HCT116 (cell line): ENCODE data around the gene RBM47. TPM values are rescaled to one million over a fixed set of nuclear protein-coding genes. Genes with fewer than 3 reads are reported as not detected.

Source experiments
- ATAC-seq: fragments of 200-7000 bp; cut with Tn5 transposase; 2 replicates; pipeline ENCODE4 v1.9.1; 2020; ENCODE audit warnings: mild to moderate bottlenecking, moderate library complexity
- BruUV-seq: library from RNA; stranded (reverse); fragments of 400-500 nt; replicated peaks from 2 replicates; lab custom pipeline; 2021; lab: Mats Ljungman, UMichigan
- CTCF ChIA-PET: fragments of 300-600 bp; sonication (Branson Sonifier 250); formaldehyde crosslinking; loops from one replicate; lab custom pipeline; 2021; ENCODE audit warnings: antibody characterized with exemption; lab: Charles Lee
- POLR2A ChIA-PET: fragments of 300-600, 350-600 bp; sonication (Branson Sonifier 250); formaldehyde crosslinking; loops from one replicate; lab custom pipeline; 2021; ENCODE audit warnings: antibody characterized with exemption; lab: Charles Lee
- RAD21 ChIA-PET, 2 experiments: fragments of 300-600 bp; sonication (Branson Sonifier 250); formaldehyde crosslinking; loops; one replicate each; lab custom pipeline; 2023; ENCODE audit warnings: low total read pairs in 2 of 2; ENCODE audit not compliant: uncharacterized antibody in 2 of 2, unreplicated experiment in 2 of 2, low non-redundant PET in 1 of 2; lab: Charles Lee
- DNase-seq: peaks from one replicate; pipeline ENCODE4 v3.0.0-alpha.2; 2010; ENCODE audit warnings: low read depth, low spot score
- H2AFZ ChIP-seq: fragments of 200-600 bp; shearing (Covaris generic), sonication (generic); 2 replicates; pipeline ENCODE4 v1.6.1; 2017; ENCODE audit warnings: low read depth, mixed run types, mixed read lengths, antibody characterized with exemption, low read length; ENCODE audit not compliant: poor library complexity, severe bottlenecking
- H3K27ac ChIP-seq: 2 replicates; pipeline ENCODE4 v1.5.1; 2012; ENCODE audit warnings: low read depth, low read length
- H3K27me3 ChIP-seq: fragments of 200-600 bp; sonication (generic); 2 replicates; pipeline ENCODE4 v1.6.1; 2016; ENCODE audit warnings: mixed run types, low read length, mixed read lengths; ENCODE audit not compliant: insufficient read depth
- H3K36me3 ChIP-seq, 2 experiments: fragments of 200-500 bp in 1 of 2; fragments of 200-600 bp in 1 of 2; sonication (Bioruptor generic) in 1 of 2; sonication (generic) in 1 of 2; 2 replicates each; pipeline versions ENCODE4 v1.5.1 to v1.6.1; 2014 to 2016; ENCODE audit warnings: low read length in 2 of 2, inconsistent platforms in 1 of 2, mixed read lengths in 1 of 2, mixed run types in 1 of 2; ENCODE audit not compliant: insufficient read depth in 2 of 2, control insufficient read depth in 1 of 2
- H3K4me1 ChIP-seq, 2 experiments: fragments of 200-600 bp in 1 of 2; sonication (generic) in 1 of 2; 2 replicates each; pipeline versions ENCODE4 v1.5.1 to v1.6.1; 2012 to 2017; ENCODE audit warnings: low read length in 2 of 2, inconsistent platforms in 1 of 2, mild to moderate bottlenecking in 1 of 2, mixed read lengths in 1 of 2, mixed run types in 1 of 2, moderate library complexity in 1 of 2; ENCODE audit not compliant: insufficient read depth in 2 of 2, control insufficient read depth in 1 of 2
- H3K4me2 ChIP-seq: fragments of 200-600 bp; sonication (generic); 2 replicates; pipeline ENCODE4 v1.6.1; 2017; ENCODE audit warnings: mixed run types, low read length, mixed read lengths
- H3K4me3 ChIP-seq, 2 experiments: fragments of 200-600 bp in 1 of 2; sonication (generic) in 1 of 2; replicated peaks in 1 of 2; 2 replicates each; pipeline ENCODE4 v1.5.1; 2011 to 2016; ENCODE audit warnings: low read length in 2 of 2, control low read depth in 1 of 2, low read depth in 1 of 2, mild to moderate bottlenecking in 1 of 2, mixed read lengths in 1 of 2, mixed run types in 1 of 2
- H3K79me2 ChIP-seq: fragments of 200-600 bp; sonication (generic); 2 replicates; pipeline ENCODE4 v1.6.1; 2017; ENCODE audit warnings: mild to moderate bottlenecking, mixed run types, low read length, moderate library complexity, mixed read lengths; ENCODE audit not compliant: insufficient read depth
- H3K9ac ChIP-seq: fragments of 200-600 bp; sonication (generic); 2 replicates; pipeline ENCODE4 v1.6.1; 2016; ENCODE audit warnings: low read length, mixed read lengths
- H3K9me2 ChIP-seq: fragments of 200-600 bp; sonication (generic), shearing (Covaris generic); 2 replicates; pipeline ENCODE4 v1.6.1; 2017; ENCODE audit warnings: mixed run types, mild to moderate bottlenecking, moderate library complexity; ENCODE audit not compliant: insufficient read depth
- H3K9me3 ChIP-seq, 2 experiments: fragments of 200-500 bp in 1 of 2; fragments of 200-600 bp in 1 of 2; sonication (Bioruptor generic) in 1 of 2; sonication (generic) in 1 of 2; 2 replicates each; pipeline ENCODE4 v1.6.1; 2014 to 2017; ENCODE audit warnings: low read length in 2 of 2, mixed read lengths in 2 of 2, inconsistent platforms in 1 of 2, low read depth in 1 of 2, mild to moderate bottlenecking in 1 of 2, mixed run types in 1 of 2, moderate library complexity in 1 of 2; ENCODE audit not compliant: control insufficient read depth in 1 of 2, insufficient read depth in 1 of 2
- H4K20me1 ChIP-seq: fragments of 200-600 bp; sonication (generic), shearing (Covaris generic); 2 replicates; pipeline ENCODE4 v1.6.1; 2017; ENCODE audit warnings: mixed run types, mild to moderate bottlenecking, moderate library complexity; ENCODE audit not compliant: insufficient read depth
- ATF3 ChIP-seq: IDR thresholded peaks from 2 replicates; pipeline ENCODE4 v1.6.1; 2012
- CBX3 ChIP-seq: IDR thresholded peaks from 2 replicates; pipeline ENCODE4 v1.6.1; 2012; ENCODE audit warnings: low read depth
- CTCF ChIP-seq, 3 experiments: fragments of 200-600 bp in 1 of 3; sonication (generic) in 1 of 3; IDR thresholded peaks in 2 of 3; conservative IDR thresholded peaks in 1 of 3; 2 replicates each; pipeline ENCODE4 v1.5.1; 2012 to 2017; ENCODE audit warnings: low read depth in 2 of 3, low read length in 2 of 3, antibody characterized with exemption in 1 of 3, borderline replicate concordance in 1 of 3, control low read depth in 1 of 3, mild to moderate bottlenecking in 1 of 3, mixed read lengths in 1 of 3, mixed run types in 1 of 3, moderate library complexity in 1 of 3; ENCODE audit not compliant: insufficient read depth in 1 of 3
- EGR1 ChIP-seq: IDR thresholded peaks from 2 replicates; pipeline ENCODE4 v1.6.1; 2012; ENCODE audit warnings: low read depth
- ELF1 ChIP-seq: IDR thresholded peaks from 2 replicates; pipeline ENCODE4 v1.6.1; 2012; ENCODE audit warnings: low read depth, borderline replicate concordance
- EZH2 ChIP-seq: fragments of 200-600 bp; sonication (generic); IDR thresholded peaks from 2 replicates; pipeline ENCODE4 v1.6.1; 2017; ENCODE audit warnings: antibody characterized with exemption, mixed run types
- EZH2phosphoT487 ChIP-seq: fragments of 200-600 bp; IDR thresholded peaks from 2 replicates; pipeline ENCODE4 v1.6.1; 2018; ENCODE audit warnings: antibody characterized with exemption, borderline replicate concordance
- FOSL1 ChIP-seq: IDR thresholded peaks from 2 replicates; pipeline ENCODE4 v1.6.1; 2012; ENCODE audit warnings: low read depth
- JUND ChIP-seq: IDR thresholded peaks from 2 replicates; pipeline ENCODE4 v1.6.1; 2012
- POLR2A ChIP-seq: IDR thresholded peaks from 2 replicates; pipeline ENCODE4 v1.7.0; 2011; ENCODE audit warnings: borderline replicate concordance; ENCODE audit not compliant: insufficient read depth, insufficient read length; ENCODE audit errors: extremely low read depth
- REST ChIP-seq: IDR thresholded peaks from 2 replicates; pipeline ENCODE4 v1.6.1; 2012; ENCODE audit warnings: low read depth
- SIN3A ChIP-seq: IDR thresholded peaks from 2 replicates; pipeline ENCODE4 v1.6.1; 2012; ENCODE audit warnings: low read depth
- SP1 ChIP-seq: IDR thresholded peaks from 2 replicates; pipeline ENCODE4 v1.6.1; 2012; ENCODE audit warnings: low read depth
- TCF7L2 ChIP-seq: IDR thresholded peaks from 2 replicates; pipeline ENCODE4 v1.7.0; 2011; ENCODE audit warnings: borderline replicate concordance, inconsistent platforms; ENCODE audit not compliant: insufficient read depth, insufficient read length; ENCODE audit errors: extremely low read depth
- YY1 ChIP-seq: IDR thresholded peaks from 2 replicates; pipeline ENCODE4 v1.6.1; 2011; ENCODE audit warnings: low read length, low read depth, moderate library complexity, mild to moderate bottlenecking; ENCODE audit not compliant: insufficient replicate concordance; ENCODE audit errors: extremely low read depth
- ZBTB33 ChIP-seq: IDR thresholded peaks from 2 replicates; pipeline ENCODE4 v1.6.1; 2011; ENCODE audit warnings: mild to moderate bottlenecking, low read length, moderate library complexity; ENCODE audit not compliant: insufficient replicate concordance; ENCODE audit errors: extremely low read depth
- ZFX ChIP-seq: fragments of 450-650 bp; IDR thresholded peaks from 2 replicates; pipeline ENCODE4 v1.6.1; 2017
- ZNF274 ChIP-seq: fragments of 200-500 bp; sonication (Bioruptor generic); IDR thresholded peaks from 2 replicates; pipeline ENCODE4 v1.6.1; 2014; ENCODE audit warnings: mild to moderate bottlenecking, low read depth, low read length, inconsistent platforms
- intact Hi-C: fragments of 100-400 bp; cut with micrococcal nuclease; formaldehyde crosslinking; loops from 2 replicates; pipeline ENCODE4 v1.10.0; 2022
- total RNA-seq: library from RNA; stranded (reverse); gene quantifications from one replicate; pipeline ENCODE4 v1.2.1, GENCODE V29; 2021; ENCODE audit not compliant: unreplicated experiment

RBM47 gene
- total RNA-seq, 1 experiment from 2014 or later: 22.2 TPM

GRCh38 chr4:40482985-40483647, 146.5 kb downstream of the RBM47 start:
- TF ChIP-seq TCF7L2 (no peak), CBX3 (no peak), SIN3A (no peak), ELF1 (no peak), EZH2 (no peak), FOSL1 (no peak), CTCF (IDR thresholded peaks at IDR 0.05 in 2 of 3, conservative IDR thresholded peaks at IDR 0.05 in 1 of 3; ENCODE audit: borderline replicate concordance in 1 of 3, insufficient read depth in 1 of 3, low read depth in 2 of 3, low read length in 2 of 3) (no peak), REST (no peak), ATF3 (no peak), ZFX (no peak), ZNF274 (no peak), JUND (no peak), EGR1 (no peak), EZH2phosphoT487 (no peak), ZBTB33 (no peak), YY1 (no peak), SP1 (no peak), POLR2A (no peak)
- Histone ChIP-seq H3K9ac (no peak overlapping the region), H3K4me1 (peaks cover 0 to 6% of the 10 kb centered on the region in 2 experiments; a peak in 1 of 4 replicates), H3K79me2 (no peaks in the 10 kb centered on the region), H3K27me3 (no peaks in the 10 kb centered on the region), H3K36me3 (no peaks in the 10 kb centered on the region), H3K4me2 (no peak overlapping the region), H2AFZ (no peak overlapping the region), H3K4me3 (no peak overlapping the region), H3K27ac (no peak overlapping the region), H3K9me3 (no peaks in the 10 kb centered on the region), H4K20me1 (no peaks in the 10 kb centered on the region), H3K9me2 (no peaks in the 10 kb centered on the region)
- POLR2A ChIA-PET: no interaction called here
- RAD21 ChIA-PET: no interaction called here
- BruUV-seq: no TSS peak
- CTCF ChIA-PET: no interaction called here
- intact Hi-C loops: no loop called here
- DNase-seq (no peak), ATAC-seq (no peak)
